Thyroid gland (tissue), 4 donors: Measurements from ENCODE around the gene RNF220.

ENCODE experiments used
- CTCF ChIP-seq, 6 experiments: fragments of 200-600 bp in 3 of 6; fragments of 450-650 bp in 3 of 6; sonication (generic) in 3 of 6; IDR thresholded peaks; one replicate each; pipeline ENCODE4 v1.5.1; 2016 to 2019; ENCODE audit warnings: antibody characterized with exemption in 6 of 6, mild to moderate bottlenecking in 2 of 6, inconsistent platforms in 1 of 6, moderate library complexity in 1 of 6
- POLR2A ChIP-seq, 2 donors: fragments of 450-650 bp; IDR thresholded peaks; one replicate each; pipeline ENCODE4 v1.6.1; 2017; ENCODE audit warnings: antibody characterized with exemption in 2 of 2, mild to moderate bottlenecking in 2 of 2, moderate library complexity in 1 of 2

- TF ChIP-seq CTCF (IDR thresholded peaks at IDR 0.05) (no peak), POLR2A (IDR thresholded peaks at IDR 0.05) (no peak)
These were observed 219.3 kb downstream of the RNF220 start for GRCh38 chr1:44624268-44624901.
